ENCODE measurements around the gene CPA5.

CPA5 gene

DNA sequence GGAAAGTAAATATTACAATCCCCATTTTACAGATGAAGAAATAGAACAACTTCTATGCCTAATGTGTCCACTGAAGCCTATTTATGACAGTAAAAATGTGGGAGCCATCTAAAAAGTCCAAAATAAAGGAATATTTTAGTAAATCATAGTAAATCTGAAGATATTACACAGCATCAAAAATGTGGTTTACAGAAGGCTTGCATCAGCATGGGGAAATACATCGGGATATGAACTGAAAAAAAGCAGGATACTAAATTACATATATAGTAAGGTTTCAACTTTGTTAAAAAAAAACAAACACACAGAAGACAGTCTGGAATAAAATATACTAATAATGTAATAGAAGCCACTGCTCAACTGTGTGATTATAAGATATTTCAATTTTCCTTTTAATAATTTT lies 56.5 kb downstream of the CPA5 start:
- DNase-seq: no peak

DNA sequence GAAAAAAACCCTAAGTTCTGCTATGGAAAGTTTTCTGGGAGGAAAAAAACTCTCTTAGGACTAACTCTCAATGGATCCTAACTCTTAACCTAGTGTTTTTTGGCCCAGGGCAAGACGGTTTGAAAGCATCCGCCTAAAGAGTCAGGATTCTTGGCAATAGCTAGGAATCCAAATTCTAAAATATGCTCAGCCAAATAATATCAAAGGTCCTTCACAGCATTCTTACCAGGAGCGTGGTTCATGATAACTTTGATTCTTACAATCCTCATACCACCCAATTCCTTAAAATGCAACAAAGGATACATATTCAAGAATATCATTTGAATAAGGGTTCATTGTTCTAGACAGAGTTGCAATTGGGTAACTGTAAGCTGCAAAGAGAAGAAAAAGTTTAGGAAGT lies 57.0 kb downstream of the CPA5 start:
- no peak for DNase-seq

DNA sequence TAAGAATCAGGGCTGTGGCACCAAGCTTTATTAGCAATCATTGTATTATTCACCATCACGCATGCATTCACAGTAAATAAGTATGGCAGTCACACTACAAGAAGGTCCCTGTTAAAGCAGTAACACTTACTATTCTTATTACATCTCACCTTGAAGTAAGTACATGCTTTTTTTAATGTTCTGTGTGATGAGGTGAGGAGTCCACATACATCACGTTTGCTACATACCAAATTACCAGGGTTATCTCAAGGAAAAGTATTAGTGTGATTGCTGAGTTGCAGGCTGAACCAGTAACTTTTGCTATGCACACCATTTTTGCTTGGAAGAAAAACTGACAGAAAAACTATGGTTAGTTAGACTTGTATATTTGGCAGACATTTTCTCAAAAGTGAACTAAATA lies 60.4 kb downstream of the CPA5 start:
- DNase-seq: no peak

DNA sequence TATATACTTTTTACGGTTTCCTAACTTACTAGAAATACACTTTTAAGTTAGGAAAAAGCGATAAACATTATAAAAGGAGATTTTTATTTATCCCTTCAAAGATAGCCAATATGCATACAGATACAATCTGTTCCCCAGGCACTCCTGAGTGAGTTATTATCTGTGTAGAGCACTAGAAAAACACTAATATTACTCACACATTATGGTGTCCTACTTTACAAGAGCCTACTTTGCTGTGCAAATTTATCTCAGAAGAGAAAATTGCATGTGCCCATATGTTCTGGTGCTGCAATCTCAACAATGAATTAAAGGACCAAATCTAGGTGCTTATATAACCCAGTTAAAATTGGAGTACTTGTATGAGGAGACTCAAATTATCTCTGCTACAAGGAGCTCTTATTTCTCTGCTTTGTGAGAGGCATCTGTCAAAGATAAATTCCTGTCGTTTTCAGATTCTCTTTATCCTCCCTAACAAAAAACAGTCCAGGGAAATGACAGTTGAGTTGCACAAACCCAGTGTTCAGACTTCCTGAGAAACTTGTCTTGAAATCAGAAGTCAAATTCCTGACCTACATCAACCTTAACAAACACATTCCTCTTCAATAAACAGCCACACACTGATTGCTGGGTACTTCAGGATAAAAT lies 64.6 kb downstream of the CPA5 start:
- DNase-seq: no peak

DNA sequence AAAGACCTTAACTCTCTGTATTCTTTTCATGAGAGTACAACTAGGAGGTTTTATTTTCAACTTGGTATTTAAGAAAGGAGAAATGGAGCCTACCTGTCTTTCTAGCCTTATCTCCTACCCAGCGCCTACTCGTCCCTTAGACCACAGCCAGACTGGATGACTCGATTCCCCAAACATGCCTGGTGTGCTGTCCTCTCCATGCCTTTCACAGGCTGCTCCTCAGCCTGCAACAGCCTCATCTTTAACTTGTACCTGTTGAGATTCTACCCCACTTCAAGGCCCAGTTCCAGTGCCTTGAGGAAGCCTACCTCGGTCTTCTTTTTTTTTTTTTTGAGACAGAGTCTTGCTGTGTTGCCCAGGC lies 65.1 kb downstream of the CPA5 start:
- no peak for DNase-seq

DNA sequence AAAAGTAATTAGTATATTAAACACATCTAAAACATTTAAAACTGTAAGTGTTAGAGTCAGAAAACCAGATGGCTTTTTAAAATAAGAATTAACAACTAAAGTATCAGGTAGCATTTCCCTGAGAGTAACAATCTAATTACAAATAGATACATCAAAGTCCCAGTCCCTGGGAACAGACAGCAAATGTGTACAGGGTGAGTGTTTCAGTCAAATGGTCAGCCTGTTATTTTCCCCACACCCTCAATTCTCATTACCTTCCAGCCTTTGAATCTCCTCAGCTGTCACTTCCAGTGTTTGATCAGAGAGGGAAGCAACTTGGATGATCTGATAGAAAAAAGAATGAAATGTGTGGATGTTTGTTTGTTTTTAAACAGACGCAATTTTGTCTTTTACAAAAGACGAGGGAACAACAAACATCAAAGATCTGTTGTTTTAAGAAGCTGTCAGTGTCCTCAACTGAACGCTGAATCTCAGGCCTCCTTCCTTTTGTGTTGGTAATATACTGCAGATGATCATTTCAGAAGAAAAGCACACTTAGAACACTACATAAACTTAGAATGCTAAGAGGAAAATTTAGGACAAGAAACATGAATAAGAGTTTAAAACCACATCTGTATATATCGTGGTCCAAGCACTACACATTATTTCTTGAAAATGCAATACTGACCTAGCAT lies 66.4 kb downstream of the CPA5 start:
- DNase-seq: no peak

DNA sequence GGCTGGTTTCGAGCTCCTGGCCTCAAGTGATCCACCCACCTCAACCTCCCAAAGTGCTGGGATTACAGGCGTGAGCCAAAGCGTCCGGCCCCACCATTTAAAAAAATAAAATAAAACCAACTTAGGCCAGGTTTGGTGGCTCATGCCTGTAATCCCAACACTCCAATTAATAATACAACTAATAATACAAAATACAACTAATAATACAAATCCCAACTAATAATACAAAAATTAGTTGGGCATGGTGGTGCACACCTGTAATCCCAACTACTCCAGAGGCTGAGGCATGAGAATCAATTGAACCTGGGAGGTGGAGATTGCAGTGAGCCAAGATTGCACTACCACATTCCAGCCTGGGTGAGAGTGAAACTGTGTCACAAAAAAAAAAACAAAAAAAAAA lies 68.6 kb downstream of the CPA5 start:
- DNase-seq: no peak

DNA sequence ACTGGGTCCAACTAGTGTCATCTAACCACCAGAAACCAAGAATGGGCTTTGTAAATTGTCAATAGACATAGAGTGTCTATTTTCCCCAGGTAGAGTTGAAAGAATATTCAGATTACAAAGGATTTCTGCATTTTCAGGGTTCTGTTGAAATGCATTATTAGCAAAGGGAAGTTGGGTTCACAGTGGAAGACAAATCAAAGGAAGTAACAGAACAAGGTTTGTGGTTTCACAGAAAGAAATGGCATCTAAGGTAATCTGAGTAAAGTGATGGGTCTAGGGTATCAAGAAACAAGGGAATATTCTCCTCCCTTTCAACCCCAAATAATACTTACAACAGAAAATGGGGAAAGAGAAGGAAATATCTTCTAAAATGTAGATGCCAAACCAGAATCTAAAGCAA lies 70.4 kb downstream of the CPA5 start:
- no peak for DNase-seq

DNA sequence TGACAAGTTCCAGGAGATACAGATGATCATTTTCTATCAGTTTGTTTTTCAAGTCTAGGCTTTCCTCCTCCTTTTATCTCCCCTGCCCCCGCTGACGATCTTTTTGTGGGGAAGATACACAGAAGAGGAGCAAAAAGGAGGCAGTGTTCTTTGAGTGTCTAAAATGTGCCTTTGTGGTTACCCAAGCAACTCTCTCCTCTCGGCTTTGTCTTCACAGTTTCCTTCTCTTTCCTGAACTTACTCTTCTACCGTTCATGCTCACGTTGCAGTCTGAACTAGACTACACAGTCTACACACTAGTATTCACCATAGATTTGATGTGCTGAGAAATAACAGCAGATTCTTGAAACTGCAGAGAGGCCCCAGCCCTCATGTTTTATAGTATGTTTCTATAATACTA lies 72.6 kb downstream of the CPA5 start:
- DNase-seq: no peak

DNA sequence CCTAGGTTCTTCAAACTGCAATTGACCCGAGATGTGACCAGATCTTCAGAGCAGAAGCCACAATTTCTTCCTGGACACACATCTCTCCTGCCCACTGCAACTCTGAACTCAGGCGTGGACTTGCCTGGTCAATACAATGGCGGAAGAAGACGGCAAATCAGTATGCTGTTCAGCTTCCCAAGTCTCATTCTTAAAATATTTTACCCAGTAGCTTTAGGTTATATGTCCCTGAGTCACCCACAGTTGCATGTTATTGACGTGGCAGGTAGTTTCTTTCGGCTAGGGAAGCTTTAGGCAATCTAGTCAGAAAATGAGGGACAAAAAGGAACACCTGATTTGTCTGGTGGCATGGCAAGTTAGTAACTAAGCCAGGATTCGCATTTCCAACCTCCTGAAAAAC lies 73.7 kb downstream of the CPA5 start:
- DNase-seq: no peak

Data from CD4-positive, alpha-beta T cell treated with Interleukin-4 for 4 hours (primary cell).